ENCODE results near the gene GOLGA1.

GOLGA1 gene

DNA sequence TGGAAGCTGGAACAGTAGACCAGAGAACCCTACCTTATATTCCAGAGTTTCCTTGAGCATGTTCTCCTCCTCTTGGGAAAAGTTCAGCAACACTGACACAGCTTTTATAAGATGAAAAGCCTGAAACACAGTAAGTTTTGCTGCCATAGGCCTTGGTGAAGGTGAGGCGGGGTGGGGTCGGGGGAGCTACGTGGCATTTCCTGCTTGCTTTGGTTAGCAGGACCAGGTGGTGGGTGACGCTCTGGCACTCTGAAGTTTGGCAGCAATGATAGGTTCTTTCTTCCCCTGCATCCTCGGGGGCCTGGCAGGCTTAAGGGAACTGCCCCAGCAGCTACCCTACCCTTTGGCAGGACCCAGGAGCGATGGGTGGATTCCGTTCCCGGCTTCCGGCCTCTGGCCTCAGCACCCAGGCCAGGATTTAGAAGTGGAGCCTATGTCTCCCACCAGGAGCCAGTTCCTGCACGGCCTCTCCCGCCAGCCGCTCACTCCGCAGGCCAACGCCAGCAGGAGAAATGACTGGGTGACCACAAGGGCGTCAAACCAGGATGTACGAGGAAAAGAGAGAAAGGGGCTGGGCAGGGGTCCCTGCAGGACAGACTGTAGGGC, 59.6 kb downstream of the GOLGA1 start:
- DNase-seq (ENCODE audit: low spot score), result no peak

- peak; percentile 76 for DNase-seq (ENCODE audit: low spot score)
Measured at GRCh38 chr9:124880501-124880900, 60.4 kb downstream of the GOLGA1 start.

DNA sequence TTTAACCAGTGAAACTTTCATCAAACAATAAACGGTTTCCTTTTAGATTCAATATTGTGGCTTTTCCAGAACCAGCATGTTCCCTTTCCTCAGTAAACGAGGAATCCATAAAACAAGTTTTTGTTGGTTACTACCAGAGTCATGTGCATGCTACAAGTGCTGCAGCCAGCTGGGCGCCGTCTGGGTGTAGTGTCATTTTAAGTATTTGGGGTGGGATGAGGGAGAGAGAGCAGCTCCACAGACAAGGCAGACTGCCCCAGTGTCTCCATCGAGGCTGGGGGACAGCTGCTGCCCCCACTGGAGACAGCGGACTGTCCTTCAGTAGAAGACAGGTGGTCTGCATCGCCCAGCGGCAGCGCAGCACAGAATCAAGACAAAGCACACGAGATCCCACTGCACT, 61.7 kb downstream of the GOLGA1 start:
- no peak for DNase-seq (ENCODE audit: low spot score)

DNA sequence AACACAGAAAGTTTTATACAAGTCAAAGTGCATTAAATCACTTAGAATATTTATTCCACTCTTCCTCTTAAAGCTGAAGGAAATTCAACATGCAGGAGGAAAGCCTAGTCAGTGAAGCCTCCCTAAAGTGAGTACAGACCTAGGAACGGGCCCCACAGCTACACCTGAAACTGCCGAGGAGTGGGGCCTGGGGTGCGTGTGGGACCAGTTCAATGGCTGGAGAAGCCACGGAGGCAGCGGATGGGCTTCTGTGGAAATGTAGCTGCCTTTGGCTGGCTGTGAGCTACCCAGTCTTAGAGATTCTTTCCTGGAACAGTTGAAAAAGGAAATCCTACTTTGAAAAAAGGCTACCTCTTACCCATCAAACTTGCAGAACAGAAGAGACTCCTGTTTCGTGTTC, 62.4 kb downstream of the GOLGA1 start:
- DNase-seq (ENCODE audit: low spot score), result no peak

DNA sequence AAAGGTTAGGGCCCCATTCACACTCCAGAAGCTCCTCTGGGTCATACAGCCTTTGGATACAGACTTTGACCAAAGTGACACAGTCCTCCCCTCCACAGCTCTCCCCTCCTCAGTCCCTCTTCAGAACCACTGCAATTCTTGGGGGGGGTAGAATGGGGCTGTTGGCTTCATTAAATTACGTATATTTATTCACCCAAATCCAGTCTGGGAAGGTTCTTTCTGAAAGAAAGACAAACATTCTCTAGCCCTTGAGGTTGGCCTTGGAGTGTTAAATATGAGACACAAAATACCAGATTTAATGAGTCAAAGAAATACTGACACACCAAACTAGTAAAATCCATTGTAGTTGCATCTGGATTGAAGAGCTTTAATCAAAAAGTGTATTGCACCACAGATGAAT, 62.9 kb downstream of the GOLGA1 start:
- DNase-seq (ENCODE audit: low spot score), result no peak

GRCh38 chr9:124877021-124877782, 63.7 kb downstream of the GOLGA1 start:
- DNase-seq (ENCODE audit: low spot score), result no peak

DNA sequence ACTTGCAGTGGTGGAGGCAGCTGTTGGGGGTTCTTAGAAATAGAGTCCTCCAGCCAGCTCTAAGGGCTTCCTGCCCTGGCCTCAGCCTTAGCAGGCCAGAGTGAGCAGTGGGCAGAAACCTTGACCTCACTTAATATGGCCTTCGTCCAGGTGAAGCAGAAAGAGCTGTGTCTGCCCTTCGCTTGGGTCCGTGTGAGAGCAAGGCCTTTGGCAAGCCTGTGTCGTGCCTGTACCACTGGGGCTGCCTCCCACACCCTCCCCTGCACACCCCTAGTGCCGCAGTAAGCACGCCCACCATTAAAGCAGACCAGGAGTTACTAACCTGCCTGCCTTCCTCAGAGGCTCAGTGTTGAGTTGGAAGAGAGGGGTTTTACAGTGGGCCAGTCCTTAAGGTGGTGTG, 65.4 kb downstream of the GOLGA1 start:
- no peak for DNase-seq (ENCODE audit: low spot score)

DNA sequence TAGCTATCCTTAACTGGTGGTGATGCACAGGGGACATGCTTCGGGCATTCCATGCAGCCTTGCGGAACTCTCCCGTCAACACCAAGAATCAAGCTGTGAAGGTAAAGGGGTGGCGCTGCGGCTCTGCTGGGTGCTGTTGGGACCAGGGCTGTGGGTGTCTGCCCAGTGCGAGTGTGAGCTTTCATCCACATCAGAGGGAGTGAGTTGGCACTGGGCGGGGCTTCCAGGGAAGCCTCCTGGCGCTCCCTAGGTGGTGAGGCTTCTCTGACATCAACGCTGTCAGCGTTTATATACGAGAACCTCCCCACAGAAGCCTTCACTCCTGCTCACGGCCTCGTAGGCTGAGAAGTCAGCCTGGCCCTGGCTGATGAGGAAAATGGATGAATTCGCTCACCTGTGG, 67.2 kb downstream of the GOLGA1 start:
- no peak for DNase-seq (ENCODE audit: low spot score)

DNA sequence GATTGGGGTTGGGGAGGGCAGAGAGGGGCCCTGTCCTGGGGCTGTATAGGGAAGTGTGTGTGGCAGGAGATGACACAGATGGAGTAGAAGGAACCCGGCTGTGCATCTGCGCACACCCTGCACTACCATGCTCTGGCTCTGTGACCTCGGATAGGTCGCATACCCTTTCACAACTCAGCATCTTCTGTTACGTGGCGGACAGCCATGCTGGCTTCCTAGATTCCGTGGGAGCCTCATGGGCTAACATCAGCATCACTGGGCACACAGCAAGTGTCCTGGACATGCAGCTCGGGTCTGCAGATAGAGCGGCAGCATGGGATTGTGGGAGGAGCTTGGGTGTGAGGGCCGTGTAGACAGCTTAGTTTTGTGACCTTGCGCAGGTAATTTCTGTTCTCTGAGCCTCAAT, 69.7 kb downstream of the GOLGA1 start:
- DNase-seq (ENCODE audit: low spot score), result no peak

DNA sequence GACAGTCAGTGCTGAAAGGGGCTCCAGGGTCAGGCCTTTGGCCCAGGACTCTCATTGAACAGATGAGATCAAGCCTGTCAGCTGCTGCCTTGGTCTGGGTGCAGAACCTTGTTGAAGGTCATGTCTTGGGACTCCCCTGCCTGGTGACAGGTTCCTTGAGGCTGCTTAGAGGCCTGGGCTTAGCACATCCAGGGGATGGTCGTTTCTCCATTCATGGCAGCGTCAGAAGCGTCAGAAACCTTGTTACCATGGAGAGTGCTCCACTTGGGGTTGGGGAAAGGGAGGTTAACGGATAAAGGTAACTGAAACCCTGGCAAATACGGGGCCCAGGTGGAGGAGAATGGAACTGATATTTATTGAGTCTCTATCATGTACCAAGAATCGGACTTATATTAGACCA, 70.2 kb downstream of the GOLGA1 start:
- no peak for DNase-seq (ENCODE audit: low spot score)

DNA sequence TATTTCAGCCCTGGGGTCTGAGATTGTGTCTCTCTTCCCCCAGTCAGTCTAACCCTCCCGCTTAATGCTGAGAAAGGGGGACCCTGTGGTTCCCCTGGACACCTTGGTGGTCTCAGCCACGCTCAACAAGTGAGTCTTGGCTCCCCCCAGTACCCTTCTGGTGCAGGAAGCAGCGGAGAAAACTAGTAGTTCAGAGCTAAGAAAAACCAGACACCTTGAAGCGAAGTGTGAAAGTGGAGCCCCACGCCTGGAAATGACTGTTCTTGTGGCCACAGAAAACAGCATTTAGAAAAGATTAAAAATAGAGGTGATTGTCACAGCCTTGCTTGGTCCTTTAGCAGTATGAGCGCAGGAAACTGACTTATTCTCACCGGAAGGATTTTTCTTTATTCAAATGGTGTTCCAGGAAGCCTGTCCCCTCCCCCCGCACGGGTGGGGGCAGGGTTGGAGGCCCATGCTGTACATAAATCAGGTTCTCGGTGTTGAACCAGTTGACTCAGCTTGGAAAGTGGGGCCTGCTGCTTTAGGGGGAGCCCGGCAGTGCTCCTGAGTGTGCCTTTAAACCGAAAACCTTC, 70.8 kb downstream of the GOLGA1 start:
- no peak for DNase-seq (ENCODE audit: low spot score)

DNA sequence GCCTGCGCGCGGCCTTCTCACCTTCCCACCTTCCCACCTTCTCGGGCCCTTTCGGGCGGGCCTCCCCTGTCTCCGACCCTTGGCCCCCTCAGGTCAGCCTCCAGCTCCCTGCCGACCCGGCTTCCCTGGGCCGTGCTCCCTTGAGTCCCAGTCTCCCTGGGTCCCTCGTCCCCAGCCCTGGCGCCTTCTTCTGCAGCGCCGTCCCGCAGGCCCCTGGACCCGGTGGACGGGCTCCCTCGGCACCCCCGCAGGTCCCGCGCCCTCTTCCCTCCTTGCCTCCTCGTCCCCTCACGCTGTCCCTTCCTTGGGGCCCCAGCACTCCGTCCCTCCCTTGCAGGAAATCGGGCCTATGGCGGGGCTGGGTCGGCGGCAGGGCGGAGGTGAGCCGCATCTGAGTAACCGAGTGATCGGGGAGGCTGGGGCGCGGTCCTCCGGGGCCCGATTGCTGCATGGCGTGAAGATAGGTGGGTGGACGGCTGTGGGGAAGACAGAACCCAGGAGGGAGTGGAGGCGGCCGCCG, 71.4 kb downstream of the GOLGA1 start:
- DNase-seq (ENCODE audit: low spot score), result peak; percentile 59

DNA sequence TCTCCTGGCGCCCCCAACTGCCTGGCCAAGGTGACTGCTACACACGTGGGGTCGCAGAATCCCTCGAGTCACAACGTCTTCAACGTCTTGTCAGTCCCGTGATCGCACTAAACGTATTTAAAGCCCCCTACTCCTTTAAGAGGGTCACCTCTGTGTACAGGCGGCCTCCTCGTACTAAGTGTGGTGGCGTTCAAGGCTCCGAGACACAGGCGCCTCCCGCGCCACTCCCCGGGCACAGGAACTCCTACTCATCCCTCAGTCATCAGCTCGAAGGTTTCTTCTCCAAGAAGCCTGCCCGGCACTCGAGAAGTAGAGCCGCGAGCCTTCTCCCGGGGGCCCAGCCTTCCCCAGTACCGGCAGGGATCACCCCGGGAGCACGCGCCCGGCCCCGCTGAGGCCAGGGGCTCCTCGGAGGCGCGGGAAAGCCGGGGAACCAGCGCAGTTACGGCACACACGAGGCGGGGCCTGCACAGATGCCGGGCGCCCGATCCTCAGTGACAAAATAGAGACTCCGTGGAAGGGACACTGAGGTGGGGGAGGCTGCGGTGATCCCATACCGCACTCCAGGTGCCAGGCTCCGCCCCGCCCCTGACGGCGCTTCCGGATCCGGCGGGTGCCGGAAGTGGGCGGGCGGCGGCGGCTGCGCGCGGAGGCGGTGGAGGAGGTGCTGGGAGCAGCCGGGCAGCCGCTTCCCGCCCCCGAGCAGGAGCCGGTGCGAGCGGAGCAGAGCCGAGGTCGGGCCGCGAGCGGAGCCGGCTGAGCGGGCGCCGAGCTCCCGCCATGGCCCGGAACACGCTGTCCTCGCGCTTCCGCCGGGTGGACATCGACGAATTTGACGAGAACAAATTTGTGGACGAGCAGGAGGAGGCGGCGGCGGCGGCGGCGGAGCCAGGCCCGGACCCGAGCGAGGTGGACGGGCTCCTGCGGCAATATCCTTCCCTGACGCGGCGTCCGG, 72.1 kb downstream of the GOLGA1 start:
- DNase-seq (ENCODE audit: low spot score), result peak; percentile 99

DNA sequence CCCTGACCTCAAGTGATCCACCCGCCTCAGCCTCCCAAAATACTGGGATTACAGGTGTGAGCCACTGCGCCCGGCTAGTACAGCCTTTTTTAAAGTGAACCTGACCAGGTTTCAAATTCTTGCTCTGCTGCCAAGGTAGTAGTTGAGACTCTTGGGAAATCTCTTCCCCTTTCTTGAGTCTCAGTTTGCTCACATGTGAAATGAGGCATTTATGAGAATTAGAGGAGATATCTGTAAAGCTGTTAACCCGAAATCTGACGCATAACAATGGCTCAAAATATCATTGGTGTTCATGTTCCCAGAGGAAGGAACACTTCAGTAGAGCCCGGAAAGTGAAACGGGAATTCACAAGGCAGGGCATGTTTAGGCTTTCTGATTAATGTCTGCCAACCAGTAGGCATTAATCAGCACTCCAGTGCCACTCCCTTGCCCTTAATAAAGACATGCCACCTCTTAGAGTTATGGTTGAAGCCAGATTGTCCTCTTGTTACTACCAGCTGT, 77.5 kb downstream of the GOLGA1 start:
- DNase-seq (ENCODE audit: low spot score), result no peak

- DNase-seq (ENCODE audit: low spot score), result peak; percentile 99
Measured at GRCh38 chr9:124861342-124862229, 79.3 kb downstream of the GOLGA1 start, which contains the start of the genes ARPC5L and RPL35. ARPC5L (plus strand) TSS chr9:124862130; CDS start chr9:124869291, 7,161 bp downstream. RPL35 (minus strand) TSS chr9:124861957; CDS start chr9:124861912, 45 bp downstream.

DNA sequence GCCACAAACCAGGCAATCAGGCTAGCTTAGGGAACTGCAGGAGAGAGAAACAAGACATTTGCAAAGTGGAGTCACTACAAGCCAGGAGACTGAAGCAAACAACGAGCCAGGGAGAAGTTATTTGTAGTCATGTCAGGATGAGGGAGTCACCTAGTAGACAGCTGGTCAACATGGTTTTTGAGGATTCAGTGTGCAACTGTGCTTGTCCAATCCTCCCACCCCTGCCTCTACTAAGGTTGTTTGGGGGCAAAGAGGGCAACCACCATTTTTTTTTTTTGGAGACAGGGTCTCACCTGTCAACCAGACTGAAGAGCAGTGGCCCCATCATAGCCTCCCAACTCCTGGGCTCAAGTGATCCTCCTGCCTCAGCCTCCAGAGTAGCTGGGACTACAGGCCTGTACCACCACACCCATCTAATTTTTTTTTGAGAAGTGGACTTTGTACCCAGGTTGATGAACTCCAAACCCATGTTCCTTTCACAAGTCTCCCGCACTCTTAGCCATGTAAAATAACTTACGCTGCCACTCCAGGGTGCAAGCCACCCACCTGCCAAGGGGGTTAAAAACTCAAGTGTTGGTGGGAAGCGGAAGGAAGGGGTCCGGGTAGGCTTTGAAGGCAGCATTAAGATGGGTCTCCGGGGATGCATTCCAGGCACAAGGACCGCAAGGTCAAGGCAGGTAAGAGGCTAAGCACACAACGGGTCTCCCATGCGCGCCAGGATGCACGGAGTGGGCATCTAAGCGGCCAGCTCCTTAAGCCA, 80.1 kb downstream of the GOLGA1 start:
- no peak for DNase-seq (ENCODE audit: low spot score)

- no peak for DNase-seq (ENCODE audit: low spot score)
Measured at GRCh38 chr9:124859803-124860581, 80.9 kb downstream of the GOLGA1 start.

DNA sequence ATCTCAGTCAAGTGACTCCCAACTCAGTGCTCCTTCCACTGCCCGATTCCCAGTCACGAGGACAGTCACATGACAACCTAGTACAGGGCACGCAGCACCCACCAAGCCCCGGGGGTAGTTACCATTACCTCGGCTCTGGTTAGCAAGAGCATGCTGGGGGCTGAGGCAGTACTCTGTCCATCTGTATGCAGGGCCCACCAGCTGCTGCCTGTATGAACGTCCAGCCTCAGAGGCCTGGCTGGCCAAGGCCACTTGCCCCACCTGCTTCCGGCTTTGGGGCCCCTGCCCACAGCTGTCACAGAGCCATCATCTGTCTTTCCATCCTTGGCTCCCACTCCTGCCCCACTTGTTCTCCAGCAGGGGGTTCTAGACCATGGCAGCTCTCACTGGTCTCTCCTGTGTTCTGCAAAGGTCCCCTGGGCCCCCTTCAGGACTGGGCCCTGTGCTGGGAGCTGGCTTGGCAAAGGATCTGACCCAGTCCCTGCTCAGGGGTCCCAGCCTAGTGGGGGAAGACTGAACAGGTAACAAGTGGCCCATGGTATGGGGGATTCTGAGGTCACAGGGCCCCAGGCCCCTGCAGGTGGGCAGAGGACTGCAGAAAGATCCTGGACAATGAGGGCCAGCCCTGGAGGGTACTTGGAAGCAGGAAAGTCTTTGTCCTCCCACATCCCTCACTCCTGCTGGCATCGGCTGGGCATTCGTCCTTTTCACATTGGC, 82.4 kb downstream of the GOLGA1 start:
- DNase-seq (ENCODE audit: low spot score), result no peak

Data from iPS-NIHi11 (cell line).